Right forelimb (tissue), 1 donor: Measurements from ENCODE around the gene ADAMTS1.
"Not testable (repeated sequence)": the region's sequence is repeated elsewhere in the genome, so short reads cannot be mapped to it uniquely, and the experiment has no call there.

Experiments used
- DNase-seq: peaks from one replicate; pipeline ENCODE4 v3.0.0-alpha.2; 2018

Gene ADAMTS1

GRCh38 chr21:26845066-26845758 lies at the start of gene ADAMTS1:
ADAMTS1 (minus strand) TSS chr21:26845409; CDS start chr21:26844954, 455 bp downstream.
- peak; percentile 98 for DNase-seq

DNA sequence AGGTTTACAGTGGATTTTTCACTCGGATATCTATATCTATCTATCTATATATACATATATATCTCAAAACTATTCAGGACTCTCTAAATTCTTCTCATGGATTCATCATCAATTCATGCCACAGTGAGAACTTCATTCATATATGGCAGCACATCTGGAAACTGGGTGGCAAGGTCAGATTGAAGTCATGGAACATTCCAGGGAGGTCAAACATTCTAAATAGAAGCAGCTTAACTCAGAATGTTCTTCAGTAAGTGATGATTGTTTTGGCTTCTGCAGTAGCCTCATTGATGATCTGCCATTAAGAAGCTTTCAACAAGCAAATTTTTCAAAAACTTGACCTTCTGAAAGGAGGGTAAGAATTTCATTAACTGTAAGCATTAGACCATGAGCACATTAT lies 46.9 kb upstream of the ADAMTS1 start:
- DNase-seq: no peak

GRCh38 chr21:26888931-26889330 lies 43.7 kb upstream of the ADAMTS1 start:
- no peak for DNase-seq

DNA sequence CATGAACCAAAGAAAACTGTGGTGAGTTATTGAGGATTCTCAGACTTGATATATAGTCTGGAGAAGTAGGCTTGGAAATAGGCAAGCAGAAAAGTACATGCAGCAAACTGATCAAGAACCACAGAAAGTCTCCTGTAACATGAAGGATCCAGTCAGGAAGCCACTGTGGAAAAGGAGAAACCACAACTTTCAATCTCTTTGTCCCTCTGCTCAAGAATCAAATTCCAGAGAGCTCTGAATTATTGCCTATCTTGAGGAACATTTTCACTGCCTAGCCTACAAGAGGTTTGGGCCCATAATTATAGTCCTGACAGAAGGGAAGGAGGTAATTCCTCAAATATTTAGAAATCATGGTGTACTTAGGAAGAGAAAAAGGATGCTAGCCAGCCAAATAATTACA lies 43.0 kb upstream of the ADAMTS1 start:
- no peak for DNase-seq

DNA sequence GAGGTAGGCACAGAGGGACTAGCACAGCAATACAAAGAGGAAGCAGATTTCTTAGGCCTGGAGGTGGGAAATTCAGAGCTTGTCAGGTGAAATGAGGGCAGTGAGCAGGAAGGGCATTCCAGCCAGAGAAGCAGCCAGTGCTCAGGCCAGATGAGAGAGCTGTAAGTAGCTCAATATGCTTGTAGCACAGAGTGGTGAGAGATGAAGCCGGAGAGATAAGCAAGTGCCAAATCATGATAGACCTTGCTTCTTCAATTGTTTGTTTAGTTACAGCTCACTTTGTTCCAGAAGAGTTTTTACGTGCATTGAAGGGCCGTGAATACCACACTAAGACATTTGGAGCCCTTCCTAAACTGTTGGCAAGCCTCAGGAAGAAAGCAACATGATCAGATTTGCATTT lies 42.0 kb upstream of the ADAMTS1 start:
- DNase-seq: no peak

GRCh38 chr21:26884436-26884835 lies 39.2 kb upstream of the ADAMTS1 start:
- DNase-seq: no peak

GRCh38 chr21:26883768-26884167 lies 38.6 kb upstream of the ADAMTS1 start:
- no peak for DNase-seq

GRCh38 chr21:26881504-26882228 lies 36.5 kb upstream of the ADAMTS1 start:
- DNase-seq: no peak

DNA sequence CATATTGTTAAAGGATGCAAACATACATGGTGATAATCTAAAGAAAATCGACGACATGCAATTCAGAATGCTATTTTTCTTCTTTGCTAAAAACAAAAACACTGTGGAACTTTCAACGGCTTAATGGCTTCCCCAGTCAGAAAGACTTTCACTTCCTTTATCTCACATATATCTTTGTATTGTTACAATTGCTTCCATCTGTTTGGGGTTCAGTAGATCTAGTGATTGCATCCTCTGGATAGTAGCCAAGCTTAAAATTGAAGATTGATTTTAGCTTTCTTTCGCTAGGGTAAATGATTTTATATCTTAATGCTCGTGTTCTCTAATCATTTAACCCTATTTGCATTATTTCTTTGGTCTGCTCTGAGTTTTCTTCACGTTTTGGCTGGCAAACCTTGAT lies 31.8 kb upstream of the ADAMTS1 start:
- DNase-seq: no peak

GRCh38 chr21:26874347-26874746 lies 29.1 kb upstream of the ADAMTS1 start:
- DNase-seq: no peak

DNA sequence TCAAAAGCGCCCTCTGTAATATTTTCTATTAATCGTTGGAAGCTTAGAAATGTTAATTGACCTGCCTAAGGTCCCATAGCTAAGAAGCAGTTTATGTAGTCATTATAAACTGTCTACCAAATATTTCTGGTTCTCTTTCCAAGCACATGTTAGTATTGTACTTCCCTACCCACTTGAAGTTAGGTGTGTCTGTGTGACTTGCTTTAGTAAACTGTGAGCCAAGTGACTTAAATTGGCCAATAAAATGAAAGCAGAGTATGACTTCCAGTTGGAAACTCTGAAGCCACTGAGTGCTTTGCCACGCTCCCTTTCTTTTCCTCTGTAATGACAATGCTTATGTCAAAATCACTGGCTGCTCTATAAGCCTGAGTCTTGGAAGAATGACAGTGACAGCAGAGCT lies 20.6 kb upstream of the ADAMTS1 start:
- DNase-seq: no peak

DNA sequence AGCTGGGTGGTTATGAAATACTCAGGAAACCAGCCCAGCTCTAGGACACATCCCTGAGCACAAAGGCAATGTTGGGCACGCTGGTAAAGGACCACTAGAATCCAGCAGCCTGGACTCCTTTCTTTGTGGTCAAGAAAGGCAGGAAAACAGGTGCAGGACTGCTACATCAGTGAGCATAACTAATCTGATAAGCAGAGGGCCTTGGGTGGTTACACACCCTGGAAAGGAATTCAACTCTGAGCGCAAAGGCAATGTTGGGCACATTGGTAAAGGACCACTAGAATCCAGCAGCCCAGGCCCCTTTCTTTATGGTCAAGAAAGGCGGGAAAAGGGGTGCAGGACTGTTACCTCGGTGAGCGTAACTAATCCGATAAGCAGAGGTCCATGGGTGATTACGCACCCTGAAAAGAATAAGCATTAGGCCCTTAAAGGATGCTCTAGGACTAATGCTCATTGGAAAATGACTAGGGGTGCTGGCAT lies 11.7 kb upstream of the ADAMTS1 start:
- DNase-seq: not testable (repeated sequence)

GRCh38 chr21:26854695-26855094 lies 9.5 kb upstream of the ADAMTS1 start:
- not testable (repeated sequence) for DNase-seq

DNA sequence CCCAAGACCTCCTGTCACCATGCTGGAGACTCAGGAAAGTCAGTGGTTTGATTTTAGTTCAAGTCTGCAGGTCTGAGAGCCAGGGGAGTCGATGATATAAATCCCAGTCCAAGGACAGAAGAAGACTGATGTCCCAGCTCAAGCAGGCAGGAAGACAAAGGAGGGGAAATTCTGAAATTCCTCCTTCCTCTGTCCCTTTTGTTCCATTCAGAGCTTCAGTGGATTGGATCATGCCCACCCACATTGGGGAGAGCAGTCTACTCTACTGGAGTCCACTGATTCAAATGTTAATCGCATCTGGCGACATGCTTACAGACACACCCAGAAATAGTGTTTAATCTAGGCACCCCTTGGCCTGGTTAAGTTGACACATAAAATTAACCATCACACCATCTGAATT lies 7.2 kb upstream of the ADAMTS1 start:
- DNase-seq: no peak

DNA sequence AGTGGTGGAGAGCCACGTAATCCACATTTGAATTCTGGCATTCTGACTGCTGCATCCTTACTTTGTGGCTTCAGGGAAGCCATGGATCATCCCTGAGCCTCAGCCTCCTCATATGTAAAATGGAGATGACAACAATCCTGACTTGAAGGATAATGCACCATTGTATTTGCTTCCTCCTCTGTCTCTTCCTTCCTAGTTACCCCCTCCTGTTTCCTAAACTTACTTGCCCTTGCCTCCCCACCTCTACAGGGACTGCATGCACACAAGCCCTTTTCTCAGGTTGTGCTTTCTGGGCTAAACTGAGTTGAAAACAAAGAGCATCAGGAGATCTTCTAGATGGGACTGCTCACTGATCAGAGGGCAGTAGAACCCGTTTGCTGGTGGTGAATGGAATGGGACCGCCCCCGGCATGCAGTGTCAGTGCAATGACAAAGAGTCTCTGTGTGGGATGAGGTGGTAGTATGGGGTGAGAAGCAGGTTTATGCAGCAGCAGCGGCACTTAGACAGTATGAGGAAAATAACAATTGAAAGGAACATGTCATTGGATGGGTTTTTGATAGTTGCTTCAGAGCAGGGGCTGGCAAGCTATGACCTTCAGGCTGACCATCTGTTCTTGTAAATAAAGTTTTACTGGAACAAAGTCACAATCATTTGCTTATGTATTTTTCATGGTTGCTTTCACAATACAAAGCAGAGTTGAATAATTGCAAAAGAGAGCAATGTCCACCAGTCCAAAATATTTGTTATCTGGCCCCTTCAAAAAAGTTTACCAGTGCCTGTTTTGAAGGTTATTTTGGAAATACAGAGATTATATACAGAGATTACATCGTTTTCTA lies 6.1 kb upstream of the ADAMTS1 start:
- DNase-seq: no peak

DNA sequence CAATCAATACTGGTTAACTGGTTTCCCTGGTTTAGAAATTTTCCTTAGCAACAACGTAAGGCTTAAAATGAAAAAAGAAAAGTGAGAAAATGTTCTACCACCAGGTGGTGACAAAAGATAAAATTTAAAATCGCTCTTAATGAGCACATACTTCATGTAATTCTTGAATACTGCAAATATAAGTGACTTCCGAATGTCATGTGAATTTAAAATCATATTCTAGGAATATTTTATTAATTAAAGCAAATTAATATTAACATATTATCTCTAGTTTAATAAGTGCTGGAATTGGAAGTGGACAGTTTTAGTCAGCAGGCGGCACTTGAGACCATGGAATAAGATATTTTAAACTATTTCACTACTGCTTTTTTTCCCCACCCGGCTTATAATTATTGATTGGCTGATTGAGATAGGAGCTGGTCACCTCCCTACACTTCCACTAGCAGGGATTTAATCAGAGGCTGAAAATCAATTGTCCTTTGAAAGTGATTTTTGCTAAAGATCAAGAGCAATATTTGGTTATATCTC lies 5.0 kb upstream of the ADAMTS1 start:
- no peak for DNase-seq

GRCh38 chr21:26849428-26850115 lies 4.4 kb upstream of the ADAMTS1 start:
- no peak for DNase-seq

DNA sequence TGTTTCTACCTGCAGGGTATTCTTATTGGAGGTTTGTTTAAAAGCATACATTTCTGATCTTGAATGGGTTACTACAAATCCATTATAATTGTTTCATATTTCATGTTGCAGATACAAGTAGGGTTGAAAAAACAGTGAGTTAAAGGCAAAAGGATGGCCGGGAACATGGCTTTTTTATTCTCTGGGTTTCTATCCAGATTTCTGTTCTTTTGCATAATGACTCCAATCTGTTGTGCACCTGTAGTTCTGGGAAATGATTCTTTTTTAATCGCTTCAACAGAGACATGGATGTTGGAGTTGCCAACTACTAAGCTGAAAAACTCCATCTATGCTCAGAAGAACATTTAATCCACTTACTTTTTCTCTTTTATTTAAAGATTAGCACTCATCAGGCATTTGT lies 2.7 kb upstream of the ADAMTS1 start:
- DNase-seq: no peak

- no peak for DNase-seq
These were observed 1.8 kb upstream of the ADAMTS1 start for GRCh38 chr21:26847002-26847401.

GRCh38 chr21:26846036-26846931 lies 1.1 kb upstream of the ADAMTS1 start:
- DNase-seq: peak; percentile 90

DNA sequence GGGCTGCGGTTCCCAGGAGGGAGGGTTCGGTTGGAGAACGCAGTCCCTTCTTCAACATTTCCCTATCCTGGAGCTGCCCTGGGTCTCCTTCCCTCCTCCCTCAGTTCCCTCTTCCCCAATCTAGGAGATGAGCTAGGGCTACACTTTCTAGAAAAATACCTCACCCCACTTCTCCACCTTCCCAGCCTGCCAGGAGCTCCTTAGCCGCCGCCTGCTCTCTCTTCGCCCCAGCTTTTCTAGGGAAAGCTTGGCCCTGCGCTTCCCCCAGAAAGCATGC lies 488 bp upstream of the ADAMTS1 start:
- DNase-seq: no peak
